Vagina (tissue), 2 donors: ENCODE data around the gene CYP46A1. TPM values are rescaled to one million over a fixed set of nuclear protein-coding genes. Genes with fewer than 3 reads are reported as not detected.

Experiments used
- DNase-seq, 2 donors: peaks; one replicate each; pipeline ENCODE4 v3.0.0-alpha.2; 2017; ENCODE audit errors: extremely low spot score in 2 of 2
- H3K27ac ChIP-seq: fragments of 200-600 bp; sonication (generic); one replicate; pipeline ENCODE4 v1.5.1; 2019
- H3K27me3 ChIP-seq: fragments of 200-600 bp; sonication (generic); one replicate; pipeline ENCODE4 v1.5.1; 2019
- H3K36me3 ChIP-seq, 2 donors: fragments of 200-600 bp; sonication (generic); one replicate each; pipeline ENCODE4 v1.5.1; 2017 to 2019
- H3K4me1 ChIP-seq: fragments of 200-600 bp; sonication (generic); one replicate; pipeline ENCODE4 v1.5.1; 2019
- H3K4me3 ChIP-seq, 2 donors: fragments of 200-600 bp; sonication (generic); 1 replicate in 1 of 2; 2 replicates in 1 of 2; pipeline ENCODE4 v1.5.1; 2016 to 2019
- H3K9me3 ChIP-seq: fragments of 200-600 bp; sonication (generic); one replicate; pipeline ENCODE4 v1.5.1; 2019
- CTCF ChIP-seq, 3 experiments: fragments of 450-650 bp in 2 of 3; fragments of 200-600 bp in 1 of 3; sonication (generic) in 1 of 3; IDR thresholded peaks; one replicate each; pipeline ENCODE4 v1.5.1; 2017 to 2019; ENCODE audit warnings: antibody characterized with exemption in 3 of 3, mild to moderate bottlenecking in 2 of 3, moderate library complexity in 2 of 3
- POLR2A ChIP-seq, 2 donors: fragments of 450-650 bp; IDR thresholded peaks; one replicate each; pipeline ENCODE4 v1.6.1; 2017; ENCODE audit warnings: antibody characterized with exemption in 2 of 2, mild to moderate bottlenecking in 2 of 2, moderate library complexity in 2 of 2
- POLR2AphosphoS5 ChIP-seq, 2 donors: sonication (generic); formaldehyde crosslinking; IDR thresholded peaks; one replicate each; pipeline ENCODE4 v1.9.0; 2017; ENCODE audit warnings: antibody characterized with exemption in 2 of 2, mild to moderate bottlenecking in 2 of 2, low read depth in 1 of 2; ENCODE audit not compliant: insufficient read depth in 1 of 2
- intact Hi-C: fragments of 100-400 bp; cut with DNase I; formaldehyde crosslinking; loops from one replicate; pipeline ENCODE4 v1.15.1; 2023
- total RNA-seq: library from RNA; depleted of rRNA; stranded (reverse); fragments of >200 nt; gene quantifications from one replicate; pipeline ENCODE4 v1.2.3, GENCODE V29; 2016

Gene CYP46A1
- total RNA-seq, 1 donor from 2014 or later: 1.2 TPM

GRCh38 chr14:99747167-99747566 is 63.1 kb downstream of the CYP46A1 start:
- Histone ChIP-seq H3K27me3 (no peaks in the 10 kb centered on the region), H3K4me1 (peaks cover 52% of the 10 kb centered on the region), H3K36me3 (no peaks in the 10 kb centered on the region), H3K4me3 (no peak overlapping the region), H3K27ac (peak overlapping the region; percentile 67), H3K9me3 (no peaks in the 10 kb centered on the region)
- no peak for DNase-seq
- intact Hi-C loops: loop anchor here (5.0 kb wide), 1 partner anchor 45 kb away; the partner anchor contains the start of gene EML1
- TF ChIP-seq POLR2A (IDR thresholded peaks at IDR 0.05) (no peak), POLR2AphosphoS5 (IDR thresholded peaks at IDR 0.05; ENCODE audit: insufficient read depth in 1 of 2, low read depth in 1 of 2) (no peak), CTCF (IDR thresholded peaks at IDR 0.05) (no peak)

- H3K4me1 ChIP-seq: peaks cover 58% of the 10 kb centered on the region
- TF ChIP-seq POLR2A (IDR thresholded peaks at IDR 0.05): no peak
- no peak for TF ChIP-seq POLR2AphosphoS5 (IDR thresholded peaks at IDR 0.05; ENCODE audit: insufficient read depth in 1 of 2, low read depth in 1 of 2)
- TF ChIP-seq CTCF (IDR thresholded peaks at IDR 0.05): no peak
- H3K27me3 ChIP-seq: no peaks in the 10 kb centered on the region
- no peaks in the 10 kb centered on the region for H3K36me3 ChIP-seq
- H3K27ac ChIP-seq: peak overlapping the region; percentile 67
- H3K9me3 ChIP-seq: no peaks in the 10 kb centered on the region
- no peak overlapping the region for H3K4me3 ChIP-seq
- no peak for DNase-seq
- intact Hi-C loops: loop anchor here (5.0 kb wide), 1 partner anchor 45 kb away; the partner anchor contains the start of gene EML1
These were observed 63.7 kb downstream of the CYP46A1 start for GRCh38 chr14:99747582-99748330.

GRCh38 chr14:99748529-99748928 is 64.4 kb downstream of the CYP46A1 start:
- Histone ChIP-seq H3K9me3 (no peaks in the 10 kb centered on the region), H3K36me3 (no peaks in the 10 kb centered on the region), H3K4me1 (peaks cover 66% of the 10 kb centered on the region), H3K27ac (no peak overlapping the region), H3K27me3 (no peaks in the 10 kb centered on the region), H3K4me3 (no peak overlapping the region)
- TF ChIP-seq CTCF (IDR thresholded peaks at IDR 0.05): no peak
- TF ChIP-seq POLR2AphosphoS5 (IDR thresholded peaks at IDR 0.05; ENCODE audit: insufficient read depth in 1 of 2, low read depth in 1 of 2): no peak
- no peak for TF ChIP-seq POLR2A (IDR thresholded peaks at IDR 0.05)
- intact Hi-C loops: loop anchor here (5.0 kb wide), 1 partner anchor 44 kb away; the partner anchor contains the start of gene EML1
- no peak for DNase-seq

- Histone ChIP-seq H3K27me3 (no peaks in the 10 kb centered on the region), H3K4me1 (peaks cover 72% of the 10 kb centered on the region), H3K36me3 (no peaks in the 10 kb centered on the region), H3K9me3 (no peaks in the 10 kb centered on the region), H3K4me3 (no peak overlapping the region), H3K27ac (peak overlapping the region; percentile 89)
- peak in 1 of 3 experiments; percentile 17 for TF ChIP-seq CTCF (IDR thresholded peaks at IDR 0.05)
- no peak for TF ChIP-seq POLR2A (IDR thresholded peaks at IDR 0.05)
- DNase-seq: no peak
- intact Hi-C loops: loop anchor here (5.0 kb wide), 1 partner anchor 43 kb away; the partner anchor contains the start of gene EML1
These were observed 65.0 kb downstream of the CYP46A1 start for GRCh38 chr14:99749142-99749541.
